ENCODE data around the gene NISCH.

The NISCH gene

GRCh38 chr3:52420388-52420787 lies 35.0 kb upstream of the NISCH start:
- no peak for DNase-seq (ENCODE audit: low read depth)
- H3K4me3 ChIP-seq (ENCODE audit: low read length) = no peak overlapping the region
- no peak for TF ChIP-seq CTCF (conservative IDR thresholded peaks at IDR 0.05; ENCODE audit: low read depth, low read length)

- DNase-seq (ENCODE audit: low read depth) = no peak
- H3K4me3 ChIP-seq (ENCODE audit: low read length) = no peak overlapping the region
- TF ChIP-seq CTCF (conservative IDR thresholded peaks at IDR 0.05; ENCODE audit: low read depth, low read length) = no peak
Observed at GRCh38 chr3:52422669-52423068, 32.7 kb upstream of the NISCH start.

GRCh38 chr3:52423173-52423572 lies 32.2 kb upstream of the NISCH start:
- DNase-seq (ENCODE audit: low read depth) = no peak
- TF ChIP-seq CTCF (conservative IDR thresholded peaks at IDR 0.05; ENCODE audit: low read depth, low read length) = no peak
- no peak overlapping the region for H3K4me3 ChIP-seq (ENCODE audit: low read length)

GRCh38 chr3:52428151-52429005 lies 27.0 kb upstream of the NISCH start:
- DNase-seq (ENCODE audit: low read depth) = peak; percentile 55
- peak; percentile 86 for TF ChIP-seq CTCF (conservative IDR thresholded peaks at IDR 0.05; ENCODE audit: low read depth, low read length)
- H3K4me3 ChIP-seq (ENCODE audit: low read length) = no peak overlapping the region

- no peak overlapping the region for H3K4me3 ChIP-seq (ENCODE audit: low read length)
- no peak for TF ChIP-seq CTCF (conservative IDR thresholded peaks at IDR 0.05; ENCODE audit: low read depth, low read length)
- DNase-seq (ENCODE audit: low read depth) = no peak
Observed at GRCh38 chr3:52429031-52429430, 26.4 kb upstream of the NISCH start.

- DNase-seq (ENCODE audit: low read depth) = no peak
- no peak overlapping the region for H3K4me3 ChIP-seq (ENCODE audit: low read length)
- no peak for TF ChIP-seq CTCF (conservative IDR thresholded peaks at IDR 0.05; ENCODE audit: low read depth, low read length)
Observed at GRCh38 chr3:52429779-52430415, 25.5 kb upstream of the NISCH start.

- DNase-seq (ENCODE audit: low read depth) = no peak
- TF ChIP-seq CTCF (conservative IDR thresholded peaks at IDR 0.05; ENCODE audit: low read depth, low read length) = no peak
- no peak overlapping the region for H3K4me3 ChIP-seq (ENCODE audit: low read length)
Observed at GRCh38 chr3:52430416-52430810, 25.0 kb upstream of the NISCH start.
